Neural progenitor cell (in vitro differentiated cells): ENCODE results near the gene RORB. TPM values are rescaled to one million over a fixed set of nuclear protein-coding genes. Genes with fewer than 3 reads are reported as not detected.
"Not testable (repeated sequence)": the region's sequence is repeated elsewhere in the genome, so short reads cannot be mapped to it uniquely, and the experiment has no call there.

ENCODE experiments used
- DNase-seq: peaks from one replicate; pipeline ENCODE4 v3.0.0-alpha.2; 2016; ENCODE audit warnings: low spot score
- H2AFZ ChIP-seq: fragments of 200-600 bp; sonication (generic); replicated peaks from 2 replicates; pipeline ENCODE4 v1.6.1; 2016; ENCODE audit warnings: antibody characterized with exemption
- H3F3A ChIP-seq: fragments of 200-600 bp; sonication (generic); 2 replicates; pipeline ENCODE4 v1.6.1; 2016; ENCODE audit warnings: antibody characterized with exemption, low read depth
- H3K27ac ChIP-seq: fragments of 200-600 bp; sonication (generic); 2 replicates; pipeline ENCODE4 v1.5.1; 2016; ENCODE audit warnings: mild to moderate bottlenecking
- H3K27me3 ChIP-seq: fragments of 200-600 bp; sonication (generic); 2 replicates; pipeline ENCODE4 v1.6.1; 2016; ENCODE audit warnings: mild to moderate bottlenecking, moderate library complexity
- H3K36me3 ChIP-seq: fragments of 200-600 bp; sonication (generic); 2 replicates; pipeline ENCODE4 v1.5.1; 2016
- H3K4me1 ChIP-seq: fragments of 200-600 bp; sonication (generic); 2 replicates; pipeline ENCODE4 v1.6.1; 2016; ENCODE audit warnings: mixed run types
- H3K4me2 ChIP-seq: fragments of 200-600 bp; sonication (generic); 2 replicates; pipeline ENCODE4 v1.6.1; 2016
- H3K4me3 ChIP-seq: fragments of 200-600 bp; sonication (generic); 2 replicates; pipeline ENCODE4 v1.5.1; 2016
- H3K79me2 ChIP-seq: fragments of 200-600 bp; sonication (generic); 2 replicates; pipeline ENCODE4 v1.6.1; 2016; ENCODE audit warnings: low read depth
- H3K9ac ChIP-seq: fragments of 200-600 bp; sonication (generic); 2 replicates; pipeline ENCODE4 v1.6.1; 2016
- H3K9me3 ChIP-seq: fragments of 200-600 bp; sonication (generic); 2 replicates; pipeline ENCODE4 v1.5.1; 2016; ENCODE audit warnings: low read depth
- H4K20me1 ChIP-seq: fragments of 200-600 bp; sonication (generic); 2 replicates; pipeline ENCODE4 v1.6.1; 2016; ENCODE audit warnings: low read depth
- H3K27ac Mint-ChIP-seq: 3 replicates; pipeline ENCODE4 v1.8.0; 2021; ENCODE audit warnings: mixed read lengths
- H3K27me3 Mint-ChIP-seq: 2 replicates; pipeline ENCODE4 v1.8.0; 2022; ENCODE audit warnings: low read depth, mild to moderate bottlenecking, inconsistent platforms, moderate library complexity, mixed read lengths; ENCODE audit not compliant: insufficient read depth
- H3K36me3 Mint-ChIP-seq: 3 replicates; pipeline ENCODE4 v1.8.0; 2021; ENCODE audit warnings: mixed read lengths
- H3K4me1 Mint-ChIP-seq: 3 replicates; pipeline ENCODE4 v1.8.0; 2021; ENCODE audit warnings: mixed read lengths
- H3K4me3 Mint-ChIP-seq: 3 replicates; pipeline ENCODE4 v1.8.0; 2021; ENCODE audit warnings: mild to moderate bottlenecking, moderate library complexity, mixed read lengths
- H3K9me3 Mint-ChIP-seq: 3 replicates; pipeline ENCODE4 v1.8.0; 2020; ENCODE audit warnings: mixed read lengths
- CTCF ChIP-seq: fragments of 200-600 bp; sonication (generic); IDR thresholded peaks from 2 replicates; pipeline ENCODE4 v1.5.1; 2017; ENCODE audit warnings: antibody characterized with exemption, mild to moderate bottlenecking
- EZH2 ChIP-seq: fragments of 200-600 bp; sonication (generic); IDR thresholded peaks from 2 replicates; pipeline ENCODE4 v1.6.1; 2017; ENCODE audit warnings: antibody characterized with exemption, mild to moderate bottlenecking, moderate library complexity
- EZH2phosphoT487 ChIP-seq: fragments of 200-600 bp; sonication (generic); IDR thresholded peaks from 2 replicates; pipeline ENCODE4 v1.6.1; 2017; ENCODE audit warnings: antibody characterized with exemption
- total RNA-seq: library from RNA; depleted of rRNA; stranded (reverse); fragments of >200 nt; gene quantifications from 2 replicates; pipeline ENCODE4 v1.2.3, GENCODE V29; 2015; ENCODE audit warnings: low replicate concordance

The RORB gene
- total RNA-seq, 1 donor from 2014 or later: 4.2 TPM

- TF ChIP-seq CTCF: peak; percentile 46
Measured at GRCh38 chr9:74530458-74530857, 33.3 kb downstream of the RORB start.

GRCh38 chr9:74533253-74533652, 36.1 kb downstream of the RORB start:
- no peak for DNase-seq
- Mint-ChIP-seq H3K27ac (no peak overlapping the region), H3K9me3 (no peaks in the 10 kb centered on the region), H3K36me3 (no peaks in the 10 kb centered on the region), H3K27me3 (no peaks in the 10 kb centered on the region), H3K4me1 (no peaks in the 10 kb centered on the region), H3K4me3 (no peak overlapping the region)
- H3K9ac ChIP-seq: no peak overlapping the region
- H3K27me3 ChIP-seq: no peaks in the 10 kb centered on the region
- no peaks in the 10 kb centered on the region for H3K79me2 ChIP-seq
- no peak overlapping the region for H2AFZ ChIP-seq
- TF ChIP-seq EZH2 (no peak), CTCF (no peak), EZH2phosphoT487 (no peak)
- H3K36me3 ChIP-seq: no peaks in the 10 kb centered on the region
- H4K20me1 ChIP-seq: no peaks in the 10 kb centered on the region
- H3K4me3 ChIP-seq: no peak overlapping the region
- no peaks in the 10 kb centered on the region for H3K9me3 ChIP-seq
- H3K4me1 ChIP-seq: no peaks in the 10 kb centered on the region
- H3F3A ChIP-seq: no peaks in the 10 kb centered on the region
- no peak overlapping the region for H3K4me2 ChIP-seq
- H3K27ac ChIP-seq: no peak overlapping the region

More at GRCh38 chr9:74530458-74530857, 33.3 kb downstream of the RORB start:
- H3K4me3 ChIP-seq, H3K4me3 Mint-ChIP-seq, H3K4me2 ChIP-seq, H3K9ac ChIP-seq, H3K36me3 Mint-ChIP-seq, H3K4me1 ChIP-seq, H3K79me2 ChIP-seq, H3K36me3 ChIP-seq, H3K9me3 Mint-ChIP-seq, H3K4me1 Mint-ChIP-seq, DNase-seq, H3K27ac Mint-ChIP-seq, H4K20me1 ChIP-seq, H3K27ac ChIP-seq, H3K9me3 ChIP-seq, H3K27me3 Mint-ChIP-seq, H3F3A ChIP-seq, H2AFZ ChIP-seq, H3K27me3 ChIP-seq: not testable (repeated sequence)

GRCh38 chr9:74534841-74535240, 37.7 kb downstream of the RORB start:
- H3K4me3 ChIP-seq: no peak overlapping the region
- H3K4me2 ChIP-seq: no peak overlapping the region
- Mint-ChIP-seq H3K4me3 (no peak overlapping the region), H3K27me3 (no peaks in the 10 kb centered on the region), H3K27ac (no peak overlapping the region), H3K9me3 (no peaks in the 10 kb centered on the region), H3K4me1 (no peaks in the 10 kb centered on the region), H3K36me3 (no peaks in the 10 kb centered on the region)
- H4K20me1 ChIP-seq: no peaks in the 10 kb centered on the region
- no peak overlapping the region for H3K9ac ChIP-seq
- no peaks in the 10 kb centered on the region for H3K79me2 ChIP-seq
- no peak overlapping the region for H2AFZ ChIP-seq
- no peaks in the 10 kb centered on the region for H3K27me3 ChIP-seq
- H3K36me3 ChIP-seq: no peaks in the 10 kb centered on the region
- H3K9me3 ChIP-seq: no peaks in the 10 kb centered on the region
- no peak for DNase-seq
- H3K27ac ChIP-seq: no peak overlapping the region
- TF ChIP-seq CTCF: no peak
- TF ChIP-seq EZH2phosphoT487: no peak
- no peak for TF ChIP-seq EZH2
- no peaks in the 10 kb centered on the region for H3F3A ChIP-seq
- H3K4me1 ChIP-seq: no peaks in the 10 kb centered on the region

- H3K27me3 ChIP-seq: no peaks in the 10 kb centered on the region
- H3K4me2 ChIP-seq: no peak overlapping the region
- Mint-ChIP-seq H3K4me1 (no peaks in the 10 kb centered on the region), H3K4me3 (no peak overlapping the region), H3K27me3 (no peaks in the 10 kb centered on the region), H3K9me3 (no peaks in the 10 kb centered on the region), H3K27ac (no peak overlapping the region), H3K36me3 (no peaks in the 10 kb centered on the region)
- H3K4me3 ChIP-seq: no peak overlapping the region
- no peak for TF ChIP-seq EZH2phosphoT487
- no peak for TF ChIP-seq CTCF
- TF ChIP-seq EZH2: no peak
- H4K20me1 ChIP-seq: no peaks in the 10 kb centered on the region
- H3F3A ChIP-seq: no peaks in the 10 kb centered on the region
- no peaks in the 10 kb centered on the region for H3K9me3 ChIP-seq
- no peaks in the 10 kb centered on the region for H3K79me2 ChIP-seq
- no peak overlapping the region for H3K27ac ChIP-seq
- peaks cover 7% of the 10 kb centered on the region for H3K4me1 ChIP-seq
- no peak overlapping the region for H3K9ac ChIP-seq
- H2AFZ ChIP-seq: no peak overlapping the region
- no peak for DNase-seq
- no peaks in the 10 kb centered on the region for H3K36me3 ChIP-seq
Measured at GRCh38 chr9:74543145-74543544, 46.0 kb downstream of the RORB start.
